ENCODE results near the gene TMPRSS13.

TMPRSS13 gene

DNA sequence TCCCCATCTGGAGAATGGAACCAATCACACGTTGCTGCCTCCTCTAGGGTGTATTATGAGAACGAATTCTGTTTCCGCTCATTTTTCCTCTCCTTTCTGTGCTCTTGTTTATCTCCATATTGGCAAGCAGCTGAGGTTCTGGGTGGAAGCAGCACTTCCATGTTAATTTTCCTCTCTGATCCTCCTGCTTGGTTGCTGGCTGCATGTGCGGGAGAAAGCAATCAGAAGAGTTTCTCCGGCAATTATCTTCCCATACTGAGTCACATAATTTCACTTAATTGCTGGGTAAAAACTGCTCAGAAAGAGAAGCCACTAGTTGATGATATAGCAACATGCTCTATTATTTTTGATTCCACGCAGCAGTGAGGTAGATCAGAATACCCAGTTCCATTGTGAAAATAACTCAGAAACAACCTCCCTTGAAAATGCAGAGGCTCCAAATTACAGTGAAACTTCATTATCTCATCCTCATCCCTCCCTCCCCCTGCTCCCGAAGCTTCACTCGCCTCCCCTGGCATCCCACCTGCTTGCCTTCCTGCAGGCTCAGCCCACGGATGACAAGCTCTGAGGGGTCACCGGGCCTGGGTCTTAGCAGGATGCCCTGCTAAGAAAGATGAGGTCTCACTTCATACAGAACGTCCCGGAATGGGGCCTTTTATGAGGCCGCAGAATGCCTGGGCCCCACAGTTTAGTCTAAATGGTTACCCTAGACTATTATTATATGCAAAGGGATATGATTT, 73.1 kb downstream of the TMPRSS13 start:
- no peak for DNase-seq (ENCODE audit: low spot score)

- DNase-seq (ENCODE audit: low spot score): no peak
Observed at GRCh38 chr11:117855186-117855845, 73.9 kb downstream of the TMPRSS13 start.

DNA sequence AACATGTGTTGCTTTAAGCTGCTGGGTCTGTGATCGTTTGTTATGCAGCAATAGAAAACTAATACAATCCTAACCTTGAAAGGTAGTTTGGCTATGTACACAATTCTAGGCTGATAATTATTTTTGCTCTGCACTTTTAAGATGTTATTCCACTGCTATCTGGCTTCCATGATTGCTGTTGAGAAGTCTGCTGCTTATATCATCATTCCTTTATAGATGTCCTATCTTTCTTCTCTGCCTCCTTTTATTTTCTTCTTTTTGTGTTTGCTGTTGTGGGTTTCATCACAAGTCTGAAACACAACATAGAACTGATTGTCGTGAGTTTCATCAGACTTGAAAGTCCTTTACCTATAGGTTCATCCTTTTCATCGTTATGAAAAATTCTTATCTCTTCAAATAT, 76.9 kb downstream of the TMPRSS13 start:
- DNase-seq (ENCODE audit: low spot score): no peak

GRCh38 chr11:117851852-117852251, 77.3 kb downstream of the TMPRSS13 start:
- no peak for DNase-seq (ENCODE audit: low spot score)

- no peak for DNase-seq (ENCODE audit: low spot score)
Observed at GRCh38 chr11:117851106-117851505, 78.1 kb downstream of the TMPRSS13 start.

Measured in kidney tubule cell (primary cell).